Esophagus muscularis mucosa (tissue), 4 donors: Measurements from ENCODE around the gene NSRP1. TPM values are rescaled to one million over a fixed set of nuclear protein-coding genes. Genes with fewer than 3 reads are reported as not detected.

ENCODE experiments used
- DNase-seq: peaks from one replicate; pipeline ENCODE4 v3.0.0-alpha.2; 2017; ENCODE audit errors: extremely low spot score
- H3K27ac ChIP-seq, 4 donors: fragments of 200-600 bp; sonication (generic); replicated peaks in 1 of 4; 1 replicate in 3 of 4; 2 replicates in 1 of 4; pipeline ENCODE4 v1.5.1; 2016 to 2019; ENCODE audit warnings: mild to moderate bottlenecking in 1 of 4
- H3K27me3 ChIP-seq, 4 donors: fragments of 200-600 bp; sonication (generic); one replicate each; pipeline versions ENCODE4 v1.5.1 to v1.6.0; 2016 to 2019
- H3K36me3 ChIP-seq, 4 donors: fragments of 200-600 bp; sonication (generic); one replicate each; pipeline ENCODE4 v1.5.1; 2016 to 2019
- H3K4me1 ChIP-seq, 4 donors: fragments of 200-600 bp; sonication (generic); one replicate each; pipeline ENCODE4 v1.5.1; 2016 to 2019
- H3K4me3 ChIP-seq, 4 donors: fragments of 200-600 bp; sonication (generic); 1 replicate in 2 of 4; 2 replicates in 2 of 4; pipeline ENCODE4 v1.5.1; 2016 to 2019; ENCODE audit warnings: mild to moderate bottlenecking in 4 of 4, moderate library complexity in 1 of 4
- H3K9me3 ChIP-seq, 4 donors: fragments of 200-600 bp; sonication (generic); 1 replicate in 3 of 4; 2 replicates in 1 of 4; pipeline ENCODE4 v1.5.1; 2016 to 2019
- EP300 ChIP-seq: sonication (generic); formaldehyde crosslinking; IDR thresholded peaks from one replicate; pipeline ENCODE4 v1.6.1; 2017; ENCODE audit warnings: antibody characterized with exemption
- POLR2A ChIP-seq: fragments of 450-650 bp; IDR thresholded peaks from one replicate; pipeline ENCODE4 v1.6.1; 2017; ENCODE audit warnings: antibody characterized with exemption, moderate library complexity, mild to moderate bottlenecking, low read depth
- POLR2AphosphoS5 ChIP-seq, 2 donors: sonication (generic); formaldehyde crosslinking; IDR thresholded peaks; one replicate each; pipeline ENCODE4 v1.6.1; 2017; ENCODE audit warnings: antibody characterized with exemption in 2 of 2
- WGBS: methylation state at CpG from one replicate; pipeline ENCODE4 v1.1.5; 2018; 5-methylcytosine and 5-hydroxymethylcytosine counted together
- intact Hi-C: fragments of 100-400 bp; cut with DNase I; formaldehyde crosslinking; loops from one replicate; pipeline ENCODE4 v1.15.1; 2023
- total RNA-seq, 4 donors: library from RNA; depleted of rRNA; stranded (reverse); fragments of >200 nt; gene quantifications; one replicate each; pipeline versions ENCODE4 v1.1.0 to v1.2.1, GENCODE V29; 2016
- TF ChIP-seq, protein P1 (sequence below), 3 experiments: fragments of 200-600 bp in 2 of 3; fragments of 450-650 bp in 1 of 3; sonication (generic) in 2 of 3; IDR thresholded peaks; one replicate each; pipeline ENCODE4 v1.5.1; 2017 to 2019; ENCODE audit warnings: antibody characterized with exemption in 3 of 3, mild to moderate bottlenecking in 2 of 3, moderate library complexity in 1 of 3

The NSRP1 gene
- total RNA-seq, 4 donors from 2014 or later, result 20.0 to 38.6 (median 30.3) TPM

DNA sequence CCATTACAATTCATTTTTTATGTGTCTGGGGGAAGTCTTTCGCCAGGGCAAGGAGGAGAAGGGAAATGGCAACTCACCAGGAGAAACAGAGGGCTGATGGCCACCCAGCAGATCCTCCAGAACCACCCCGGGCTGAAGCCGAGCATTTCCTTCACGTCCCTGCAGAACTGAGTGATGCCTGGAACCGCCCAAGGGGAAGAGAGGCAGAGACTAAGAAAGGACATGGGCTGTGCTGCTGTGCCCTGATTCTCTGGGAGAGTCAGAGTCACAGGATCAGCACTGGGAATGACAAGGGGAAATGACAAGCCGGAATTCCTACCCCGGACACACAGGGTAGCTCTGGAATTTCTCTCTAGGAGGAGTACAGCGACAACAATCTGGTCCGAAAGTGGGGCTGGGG lies 91.0 kb downstream of the NSRP1 start:
- TF ChIP-seq POLR2A, result no peak
- no peak for TF ChIP-seq EP300
- no peak for TF ChIP-seq POLR2AphosphoS5 (IDR thresholded peaks at IDR 0.05)
- TF ChIP-seq, protein P1, sequence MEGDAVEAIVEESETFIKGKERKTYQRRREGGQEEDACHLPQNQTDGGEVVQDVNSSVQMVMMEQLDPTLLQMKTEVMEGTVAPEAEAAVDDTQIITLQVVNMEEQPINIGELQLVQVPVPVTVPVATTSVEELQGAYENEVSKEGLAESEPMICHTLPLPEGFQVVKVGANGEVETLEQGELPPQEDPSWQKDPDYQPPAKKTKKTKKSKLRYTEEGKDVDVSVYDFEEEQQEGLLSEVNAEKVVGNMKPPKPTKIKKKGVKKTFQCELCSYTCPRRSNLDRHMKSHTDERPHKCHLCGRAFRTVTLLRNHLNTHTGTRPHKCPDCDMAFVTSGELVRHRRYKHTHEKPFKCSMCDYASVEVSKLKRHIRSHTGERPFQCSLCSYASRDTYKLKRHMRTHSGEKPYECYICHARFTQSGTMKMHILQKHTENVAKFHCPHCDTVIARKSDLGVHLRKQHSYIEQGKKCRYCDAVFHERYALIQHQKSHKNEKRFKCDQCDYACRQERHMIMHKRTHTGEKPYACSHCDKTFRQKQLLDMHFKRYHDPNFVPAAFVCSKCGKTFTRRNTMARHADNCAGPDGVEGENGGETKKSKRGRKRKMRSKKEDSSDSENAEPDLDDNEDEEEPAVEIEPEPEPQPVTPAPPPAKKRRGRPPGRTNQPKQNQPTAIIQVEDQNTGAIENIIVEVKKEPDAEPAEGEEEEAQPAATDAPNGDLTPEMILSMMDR (IDR thresholded peaks at IDR 0.05), result no peak
- Histone ChIP-seq H3K27ac (no peak overlapping the region), H3K36me3 (no peaks in the 10 kb centered on the region), H3K27me3 (peaks cover 0 to 39% (median 0%) of the 10 kb centered on the region in 4 donors), H3K9me3 (no peaks in the 10 kb centered on the region), H3K4me3 (no peak overlapping the region), H3K4me1 (no peaks in the 10 kb centered on the region)
- WGBS, result 78% methylated on average over 9 of the region's 9 CpGs
- intact Hi-C loops, result no loop called here
- DNase-seq, result peak; percentile 89

DNA sequence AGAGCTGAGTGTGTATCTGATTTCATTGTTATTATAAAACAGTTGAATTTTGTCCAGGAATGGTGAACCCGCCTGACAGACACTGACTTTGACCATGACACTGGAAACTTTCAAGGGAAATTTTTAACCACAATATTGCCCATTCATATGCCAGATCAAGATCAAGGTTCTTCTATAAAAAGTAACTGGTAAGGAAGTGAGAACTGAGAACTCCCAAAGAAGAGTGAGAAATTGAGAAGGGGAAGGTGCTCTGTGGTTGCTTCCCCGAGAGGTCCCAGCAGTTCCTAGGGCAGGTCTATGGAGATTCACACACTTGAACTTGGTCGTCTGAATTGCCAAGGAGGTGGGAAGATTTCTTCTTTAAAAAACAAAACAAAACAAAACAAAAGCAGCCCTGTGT lies 91.6 kb downstream of the NSRP1 start:
- Histone ChIP-seq H3K27ac (no peak overlapping the region), H3K27me3 (peaks cover 0 to 34% (median 0%) of the 10 kb centered on the region in 4 donors), H3K36me3 (no peaks in the 10 kb centered on the region), H3K4me1 (no peaks in the 10 kb centered on the region), H3K4me3 (no peak overlapping the region), H3K9me3 (no peaks in the 10 kb centered on the region)
- WGBS, result 68% methylated on average over 3 of the region's 3 CpGs
- DNase-seq, result peak; percentile 1
- intact Hi-C loops, result no loop called here
- no peak for TF ChIP-seq POLR2A
- TF ChIP-seq POLR2AphosphoS5 (IDR thresholded peaks at IDR 0.05), result no peak
- TF ChIP-seq EP300, result no peak
- TF ChIP-seq, protein P1 (IDR thresholded peaks at IDR 0.05), result no peak

DNA sequence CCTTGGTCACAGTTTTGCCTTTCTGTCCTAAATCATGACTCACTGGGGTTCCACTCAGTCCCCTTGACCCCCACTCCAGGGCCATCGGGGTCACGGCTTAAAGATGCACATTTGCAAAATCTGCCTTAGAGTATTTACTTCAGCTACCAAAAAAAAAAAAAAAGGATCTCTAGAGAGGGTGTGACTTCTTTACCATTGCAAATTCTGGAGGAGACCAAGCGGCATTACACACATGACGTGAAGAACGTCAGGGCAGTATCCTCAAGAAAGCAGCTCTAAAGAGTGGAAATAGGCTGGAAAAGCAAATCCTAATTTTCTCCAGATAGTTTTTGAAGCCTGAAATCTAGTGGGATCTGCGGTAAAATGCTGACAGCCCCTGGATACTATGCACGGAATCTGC lies 93.3 kb downstream of the NSRP1 start:
- Histone ChIP-seq H3K27me3 (peaks cover 0 to 21% (median 0%) of the 10 kb centered on the region in 4 donors), H3K27ac (no peak overlapping the region), H3K9me3 (no peaks in the 10 kb centered on the region), H3K36me3 (no peaks in the 10 kb centered on the region), H3K4me1 (no peaks in the 10 kb centered on the region), H3K4me3 (no peak overlapping the region)
- intact Hi-C loops, result no loop called here
- TF ChIP-seq POLR2A, result no peak
- no peak for DNase-seq
- WGBS, result 87% methylated on average over 7 of the region's 7 CpGs

DNA sequence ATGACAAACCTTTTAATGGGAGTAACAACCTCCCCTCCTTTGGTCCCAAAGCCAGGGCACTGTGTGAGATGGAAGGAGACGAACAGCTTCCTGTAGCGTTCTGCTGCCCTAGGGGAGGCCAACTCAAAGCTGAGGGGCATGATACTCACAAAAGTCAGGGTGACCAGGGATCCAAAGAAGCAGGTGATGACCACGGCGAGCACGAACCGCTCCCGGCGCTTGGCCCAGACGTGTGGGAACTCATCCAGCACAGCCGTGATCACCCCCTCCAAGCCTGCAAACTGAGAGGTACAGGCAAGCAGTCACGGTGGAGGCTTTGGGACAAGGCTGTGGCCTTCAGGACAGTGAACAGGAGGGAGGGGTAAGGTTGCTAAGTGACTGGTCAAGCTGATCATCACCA lies 93.8 kb downstream of the NSRP1 start:
- no peaks in the 10 kb centered on the region for H3K36me3 ChIP-seq
- H3K4me3 ChIP-seq, result no peak overlapping the region
- TF ChIP-seq POLR2A (no peak), EP300 (no peak), POLR2AphosphoS5 (IDR thresholded peaks at IDR 0.05) (no peak)
- TF ChIP-seq, protein P1 (IDR thresholded peaks at IDR 0.05), result no peak
- H3K9me3 ChIP-seq, result no peaks in the 10 kb centered on the region
- intact Hi-C loops, result no loop called here
- DNase-seq, result no peak
- H3K27ac ChIP-seq, result no peak overlapping the region
- 85% methylated on average over 11 of the region's 11 CpGs for WGBS
- H3K27me3 ChIP-seq, result peaks cover 0 to 20% (median 0%) of the 10 kb centered on the region in 4 donors
- H3K4me1 ChIP-seq, result no peaks in the 10 kb centered on the region

DNA sequence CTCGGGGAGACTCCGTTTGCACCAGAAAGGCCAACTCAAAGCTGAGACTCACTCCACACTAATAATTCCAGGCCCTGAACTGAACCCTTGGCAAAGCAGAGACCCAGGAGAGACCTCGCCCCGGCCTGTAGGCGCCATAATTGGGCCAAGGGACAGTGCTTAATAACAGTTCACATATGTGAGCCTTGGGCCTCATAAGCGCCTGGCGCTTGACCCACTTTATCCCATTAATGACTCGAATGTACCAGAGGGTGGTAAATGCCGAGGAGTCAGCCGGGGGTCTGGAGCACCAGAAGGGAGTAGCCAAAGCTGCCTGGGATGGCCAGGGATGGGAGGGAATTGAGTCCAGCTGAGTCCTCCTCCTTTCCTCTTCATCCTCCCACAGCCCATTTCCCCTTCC lies 94.3 kb downstream of the NSRP1 start:
- DNase-seq, result no peak
- Histone ChIP-seq H3K9me3 (no peaks in the 10 kb centered on the region), H3K27me3 (peaks cover 0 to 15% (median 0%) of the 10 kb centered on the region in 4 donors), H3K4me1 (no peaks in the 10 kb centered on the region), H3K4me3 (no peak overlapping the region), H3K27ac (no peak overlapping the region), H3K36me3 (no peaks in the 10 kb centered on the region)
- TF ChIP-seq POLR2A (no peak), POLR2AphosphoS5 (IDR thresholded peaks at IDR 0.05) (no peak), EP300 (no peak)
- TF ChIP-seq, protein P1 (IDR thresholded peaks at IDR 0.05), result no peak
- intact Hi-C loops, result no loop called here
- WGBS, result 94% methylated on average over 4 of the region's 10 CpGs
